ENCODE measurements around the gene CTIF.

The CTIF gene

DNA sequence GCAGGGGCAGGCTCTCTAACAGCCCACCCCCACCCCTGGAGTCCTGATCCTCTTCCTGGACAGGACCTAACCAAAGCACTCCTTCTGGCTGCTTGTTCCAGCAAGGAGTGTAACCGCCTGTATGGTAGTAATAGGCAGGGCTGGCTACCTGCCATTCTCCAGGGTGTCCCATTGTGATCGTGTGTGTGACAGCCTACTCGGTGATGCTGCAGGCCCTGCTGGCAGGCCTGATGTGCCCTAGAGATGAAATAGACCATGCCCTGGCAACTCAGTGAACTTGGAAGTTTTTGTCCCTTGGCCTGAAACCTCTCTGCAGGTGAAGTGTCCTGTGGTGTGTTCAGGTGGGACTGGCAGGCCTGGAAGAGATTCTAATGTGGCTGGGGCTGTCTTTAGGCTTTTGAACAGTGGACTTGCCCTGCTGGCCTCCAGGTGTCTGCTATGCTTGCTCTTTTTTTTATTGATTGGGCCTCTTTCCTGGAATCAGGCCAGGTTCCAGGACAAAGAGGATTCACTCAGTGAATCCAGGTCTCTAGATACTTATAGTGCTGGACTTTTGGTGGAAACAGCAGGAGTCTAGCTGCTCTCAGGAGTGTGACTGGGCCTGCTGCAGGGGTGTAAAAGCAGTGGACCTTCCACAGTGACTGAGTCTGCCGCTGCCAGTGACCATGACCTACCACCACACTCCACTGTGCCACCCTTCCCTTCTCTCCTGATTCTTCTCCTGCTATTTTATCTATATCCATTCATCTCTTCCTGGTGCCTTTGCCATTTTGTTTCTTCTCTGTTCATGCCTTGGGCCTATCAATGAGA lies 132.1 kb downstream of the CTIF start:
- H3K4me3 ChIP-seq (ENCODE audit: low read depth, low read length): no peak overlapping the region
- no peak for DNase-seq (ENCODE audit: low read depth)

DNA sequence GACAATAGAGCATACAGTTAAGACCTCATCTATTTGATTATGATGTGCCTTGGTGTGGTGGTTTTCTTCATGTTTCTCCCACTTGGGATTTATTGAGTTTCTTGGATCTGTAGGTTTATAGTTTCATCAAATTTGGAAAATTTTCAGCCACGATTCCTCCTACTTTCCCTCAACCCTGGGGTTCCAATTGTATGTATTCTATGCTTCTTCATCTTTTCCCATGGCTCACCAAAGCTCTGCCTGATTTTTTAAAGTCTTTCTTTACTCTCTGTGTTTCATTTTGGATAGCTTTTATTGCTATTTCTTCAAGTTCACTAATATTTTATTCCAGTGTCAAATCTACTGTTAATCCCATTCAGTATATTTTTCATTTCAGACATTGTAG lies 132.7 kb downstream of the CTIF start:
- no peak for DNase-seq (ENCODE audit: low read depth)
- no peak overlapping the region for H3K4me3 ChIP-seq (ENCODE audit: low read depth, low read length)

DNA sequence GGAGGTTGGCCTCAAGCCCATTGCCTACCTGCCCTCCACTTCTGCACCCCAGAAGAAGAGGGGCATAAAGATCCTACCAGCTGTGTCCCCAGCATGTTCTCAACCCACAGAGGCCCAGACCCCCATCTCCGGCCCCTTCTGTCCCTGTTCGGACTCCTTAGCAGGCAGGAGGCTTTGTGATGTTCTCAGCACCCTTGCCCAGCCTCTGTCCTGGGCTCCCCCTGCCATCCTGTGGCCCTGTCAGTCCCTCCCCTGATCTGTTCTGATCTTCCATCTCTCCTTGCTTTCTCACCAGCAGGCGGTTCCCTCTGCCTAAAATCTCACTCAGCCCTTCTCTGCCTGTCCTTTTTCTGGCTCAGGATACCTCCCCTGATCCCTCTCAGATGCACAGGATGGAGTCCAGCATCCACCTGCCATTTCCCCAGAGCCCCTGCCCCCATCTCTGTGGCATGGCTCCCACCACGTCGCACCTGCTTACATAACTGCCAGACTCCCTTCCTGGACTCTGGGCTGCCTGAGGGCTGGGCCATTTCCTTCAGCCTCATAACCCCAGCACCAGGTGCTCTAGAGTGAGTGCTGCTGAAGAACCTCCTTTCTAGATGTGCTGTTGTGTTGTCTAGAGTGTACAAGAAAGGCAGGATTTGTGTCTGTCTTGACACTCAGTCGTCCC lies 134.0 kb downstream of the CTIF start:
- no peak for DNase-seq (ENCODE audit: low read depth)
- H3K4me3 ChIP-seq (ENCODE audit: low read depth, low read length): no peak overlapping the region

DNA sequence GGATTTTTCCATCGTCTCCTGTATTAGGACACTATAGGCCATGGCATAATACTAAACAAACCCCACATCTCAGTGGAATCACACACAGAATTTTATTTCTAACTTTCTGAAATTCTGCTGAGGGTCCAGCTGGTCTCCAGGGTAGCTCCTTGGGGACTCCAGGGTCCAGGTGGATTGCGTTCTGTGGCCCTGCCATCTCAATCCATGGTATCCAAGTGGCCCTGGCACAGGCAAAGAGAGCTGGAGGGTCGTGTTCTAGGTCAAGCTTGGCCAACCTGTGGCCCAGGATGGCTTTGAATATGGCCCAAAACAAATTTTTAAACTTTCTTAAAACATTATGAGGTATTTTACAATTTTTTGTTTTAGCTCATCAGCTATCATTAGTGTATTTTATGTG lies 134.6 kb downstream of the CTIF start:
- no peak overlapping the region for H3K4me3 ChIP-seq (ENCODE audit: low read depth, low read length)
- no peak for DNase-seq (ENCODE audit: low read depth)

DNA sequence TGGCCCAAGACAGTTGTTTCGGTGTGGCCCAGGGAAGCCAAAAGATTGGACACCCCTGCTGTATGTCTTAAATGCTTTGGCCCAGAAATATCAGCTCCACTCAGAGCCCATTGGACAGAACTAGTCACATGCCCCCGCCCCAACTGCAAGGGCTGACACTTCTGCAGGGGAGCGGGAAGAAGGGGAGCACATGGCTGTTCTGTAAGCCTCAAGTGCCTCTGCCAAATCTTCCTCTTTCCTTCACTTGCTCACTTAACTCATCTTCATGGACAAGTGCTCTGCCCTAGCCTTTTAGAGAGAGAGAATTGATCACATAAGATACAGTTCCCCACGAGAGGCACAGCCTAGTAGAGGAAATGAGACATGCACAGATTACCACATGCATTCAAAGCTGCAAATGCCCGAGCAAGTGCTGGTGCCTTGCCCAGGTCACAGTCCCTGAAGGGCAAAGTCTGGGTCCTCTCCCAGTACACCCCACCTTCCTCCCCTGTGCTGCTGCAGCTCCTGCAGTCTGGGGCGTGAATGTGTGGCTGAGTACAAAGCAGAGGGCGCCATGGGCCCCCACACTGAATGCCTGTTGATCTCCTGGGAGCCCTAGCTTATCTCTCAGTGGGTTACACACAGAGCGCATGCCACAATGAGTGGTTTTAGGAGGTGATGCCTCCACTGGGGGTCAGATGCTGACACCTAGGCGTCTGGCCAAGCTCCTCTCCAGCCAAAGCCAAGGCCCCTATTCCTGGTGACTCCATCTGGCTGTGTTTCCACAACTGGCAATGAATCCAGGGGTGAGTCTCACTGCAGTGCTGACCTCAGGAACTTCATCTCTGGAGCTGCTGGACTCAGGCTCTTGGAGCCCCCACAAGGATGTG lies 135.3 kb downstream of the CTIF start:
- H3K4me3 ChIP-seq (ENCODE audit: low read depth, low read length): no peak overlapping the region
- no peak for DNase-seq (ENCODE audit: low read depth)

DNA sequence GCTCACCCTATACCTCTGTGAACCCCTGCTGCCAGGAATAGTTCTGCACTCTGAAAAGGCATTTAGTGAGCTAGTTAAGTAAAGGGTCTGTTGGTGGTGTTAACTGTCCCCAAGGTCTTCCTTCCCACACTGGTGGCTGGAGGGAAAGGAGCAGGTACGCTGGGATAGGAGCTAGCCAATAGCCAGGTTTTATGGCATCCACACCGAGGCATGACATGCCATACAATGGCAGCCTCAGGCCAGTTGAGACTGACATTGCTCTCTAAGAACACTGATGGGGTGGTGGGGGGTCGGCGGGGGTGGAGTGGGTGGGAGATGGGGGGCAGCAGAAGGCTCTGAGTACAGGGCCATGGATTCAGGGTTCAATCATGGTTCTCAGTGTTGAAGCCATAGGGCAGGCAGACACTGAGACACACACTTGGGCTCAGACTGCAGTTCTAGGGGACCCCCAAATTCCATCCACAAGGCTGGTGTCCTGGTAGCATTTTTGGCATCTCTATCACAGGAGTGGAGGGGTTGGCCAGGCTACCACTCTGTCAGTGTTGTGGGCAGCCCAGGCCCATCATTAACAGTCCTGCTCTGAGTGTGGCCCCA lies 136.0 kb downstream of the CTIF start:
- DNase-seq (ENCODE audit: low read depth): no peak
- H3K4me3 ChIP-seq (ENCODE audit: low read depth, low read length): no peak overlapping the region

DNA sequence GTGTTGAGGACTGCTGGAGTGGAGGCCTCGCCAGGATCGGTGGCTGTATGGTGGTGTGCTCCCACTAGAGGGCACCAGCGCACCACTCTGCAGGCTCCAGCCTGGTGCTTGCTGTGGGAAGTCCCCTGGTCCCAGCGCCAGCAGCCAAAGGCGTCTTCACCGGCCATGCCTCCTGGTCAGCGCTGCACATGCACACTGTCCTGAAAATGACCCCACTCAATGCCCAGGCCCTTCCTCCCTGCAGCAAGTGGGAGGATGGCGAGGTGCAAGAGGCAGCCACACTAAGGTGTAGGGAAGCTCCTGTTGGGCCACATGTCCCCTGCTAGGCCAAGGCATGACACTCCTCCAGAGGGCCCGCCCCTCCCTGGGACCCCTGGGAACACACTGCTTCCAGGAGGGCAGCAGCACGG lies 136.5 kb downstream of the CTIF start:
- peak; percentile 26 for DNase-seq (ENCODE audit: low read depth)

DNA sequence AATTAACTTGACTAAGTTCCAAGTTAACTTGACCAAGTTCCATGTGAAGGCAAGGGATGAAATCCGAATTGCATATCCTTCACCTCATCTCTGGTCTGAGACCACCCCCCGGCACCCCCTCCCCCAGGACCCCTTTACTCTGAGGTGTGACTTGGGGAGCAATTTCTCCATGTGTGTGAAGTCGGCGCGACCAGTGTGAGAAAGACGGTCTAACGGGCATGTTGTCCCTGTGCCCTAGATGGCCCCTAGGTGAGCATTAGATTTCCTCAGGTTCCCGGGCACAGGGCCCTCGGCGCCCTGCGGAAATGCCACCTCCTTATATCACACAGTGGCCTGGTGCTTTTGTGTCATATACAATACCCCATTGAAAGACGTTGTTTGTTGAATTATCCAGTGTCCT lies 137.1 kb downstream of the CTIF start:
- H3K4me3 ChIP-seq (ENCODE audit: low read depth, low read length): no peak overlapping the region
- DNase-seq (ENCODE audit: low read depth): no peak

More for the DNA sequence above, 136.5 kb downstream of the CTIF start:
- no peak overlapping the region for H3K4me3 ChIP-seq (ENCODE audit: low read depth, low read length)

DNA sequence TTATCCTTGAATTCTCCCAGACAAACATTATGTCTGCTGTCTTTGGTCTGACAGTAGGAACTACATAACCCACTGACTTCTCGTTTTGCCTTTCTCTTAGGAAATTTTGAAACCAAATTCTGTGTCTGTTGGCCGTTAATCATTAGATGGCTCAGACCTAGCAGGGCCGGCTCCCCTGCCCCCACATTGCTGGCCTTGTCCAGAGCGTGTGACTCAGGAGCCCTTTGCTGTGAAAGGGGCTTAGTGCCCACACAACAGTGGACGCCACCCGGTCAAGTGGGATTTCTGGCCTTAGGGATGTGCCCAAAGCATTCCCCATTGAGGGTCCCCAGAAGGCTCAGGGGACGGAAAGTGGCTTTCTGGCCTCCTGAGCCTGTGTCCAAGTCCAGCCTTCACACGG lies 137.5 kb downstream of the CTIF start:
- DNase-seq (ENCODE audit: low read depth): no peak
- no peak overlapping the region for H3K4me3 ChIP-seq (ENCODE audit: low read depth, low read length)

DNA sequence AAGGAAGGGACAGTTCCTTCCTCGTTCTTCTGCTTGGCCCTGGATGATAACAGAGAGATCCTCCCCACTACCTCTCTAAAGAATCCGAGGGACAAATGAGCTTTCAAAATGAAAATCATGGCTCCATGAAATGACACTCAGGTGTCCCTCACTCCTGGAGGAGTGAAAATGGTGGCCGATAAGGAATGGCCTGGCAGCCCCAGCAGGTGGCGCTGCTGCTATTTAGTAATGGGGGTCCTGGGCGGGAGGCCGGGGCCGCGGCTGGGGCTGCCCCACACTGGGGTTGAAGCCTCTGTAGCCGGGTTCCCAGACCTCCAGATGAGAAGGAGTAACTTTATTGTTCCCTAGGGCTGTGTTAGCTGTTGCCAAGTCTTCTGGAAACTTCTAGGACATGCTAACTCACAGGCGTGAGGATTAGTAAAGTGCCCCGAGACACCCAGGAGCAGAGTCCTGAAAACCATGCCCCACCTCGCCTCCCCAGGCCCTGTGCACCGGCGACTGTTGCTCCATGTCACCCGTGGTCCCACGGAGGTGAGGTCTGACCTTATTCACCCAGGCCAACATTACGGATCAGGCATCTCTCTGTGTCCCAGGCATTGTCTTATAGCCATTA lies 138.0 kb downstream of the CTIF start:
- H3K4me3 ChIP-seq (ENCODE audit: low read depth, low read length): no peak overlapping the region
- no peak for DNase-seq (ENCODE audit: low read depth)

DNA sequence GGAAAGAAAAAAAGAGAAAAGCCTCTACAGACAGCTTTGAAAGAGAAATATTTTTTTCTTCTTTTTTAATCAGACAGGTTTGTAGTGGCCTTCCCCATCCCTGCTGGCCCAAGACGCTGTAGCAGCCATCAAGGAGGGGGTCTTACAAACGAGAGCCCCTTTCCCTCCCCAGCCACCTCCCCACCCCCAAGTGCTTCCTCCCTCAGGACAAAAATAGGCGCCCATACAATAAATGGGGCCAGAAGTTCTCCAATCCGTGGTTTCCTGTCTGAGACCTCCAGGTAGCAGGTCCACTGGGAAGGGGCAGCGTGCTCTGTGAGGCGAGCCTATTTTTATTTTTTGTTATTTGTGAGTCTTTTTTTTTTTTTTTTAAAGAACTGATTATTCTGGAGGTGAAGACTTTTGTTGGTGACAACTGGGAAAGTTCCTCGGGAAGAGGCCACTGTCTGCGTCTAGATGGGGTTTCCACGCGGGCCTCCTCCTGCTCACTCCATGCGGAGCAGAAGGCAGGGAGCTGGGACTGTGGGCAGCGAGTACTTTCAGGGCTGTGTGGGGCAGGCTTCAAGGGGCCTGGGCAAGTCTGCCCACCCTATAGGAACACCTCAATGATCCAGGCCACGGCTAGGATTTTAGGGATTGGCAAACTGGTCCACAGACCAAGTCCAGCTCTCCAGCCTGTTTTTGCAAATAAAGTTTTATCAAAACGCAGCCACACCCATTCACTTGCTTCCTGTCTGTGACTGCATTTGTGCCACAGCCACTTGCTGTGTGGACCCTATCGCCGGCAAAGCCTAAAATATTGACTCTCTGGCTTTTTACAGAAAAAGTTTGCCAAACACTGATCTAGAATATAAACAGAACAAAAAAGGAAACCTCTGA lies 139.6 kb downstream of the CTIF start:
- no peak overlapping the region for H3K4me3 ChIP-seq (ENCODE audit: low read depth, low read length)
- no peak for DNase-seq (ENCODE audit: low read depth)

DNA sequence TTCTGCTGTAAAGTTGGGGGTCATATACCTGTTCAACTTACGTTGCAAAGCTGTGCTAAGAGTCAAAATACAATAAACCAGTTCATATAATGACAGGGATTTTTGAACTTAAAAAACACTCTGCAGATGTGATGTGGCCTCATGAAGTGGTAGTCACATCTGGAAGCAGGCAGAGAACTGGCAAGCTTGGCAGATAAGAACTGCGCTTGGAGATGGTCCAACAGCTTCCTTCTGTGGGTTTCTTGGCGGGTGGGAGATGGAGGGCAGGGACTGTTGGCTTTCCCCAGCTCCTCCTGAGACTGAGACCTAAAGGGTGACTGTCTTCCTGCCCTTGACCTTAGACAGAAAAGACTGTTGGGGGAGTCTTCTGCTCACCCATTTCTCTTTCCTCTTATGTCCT lies 140.4 kb downstream of the CTIF start:
- H3K4me3 ChIP-seq (ENCODE audit: low read depth, low read length): no peak overlapping the region
- no peak for DNase-seq (ENCODE audit: low read depth)

DNA sequence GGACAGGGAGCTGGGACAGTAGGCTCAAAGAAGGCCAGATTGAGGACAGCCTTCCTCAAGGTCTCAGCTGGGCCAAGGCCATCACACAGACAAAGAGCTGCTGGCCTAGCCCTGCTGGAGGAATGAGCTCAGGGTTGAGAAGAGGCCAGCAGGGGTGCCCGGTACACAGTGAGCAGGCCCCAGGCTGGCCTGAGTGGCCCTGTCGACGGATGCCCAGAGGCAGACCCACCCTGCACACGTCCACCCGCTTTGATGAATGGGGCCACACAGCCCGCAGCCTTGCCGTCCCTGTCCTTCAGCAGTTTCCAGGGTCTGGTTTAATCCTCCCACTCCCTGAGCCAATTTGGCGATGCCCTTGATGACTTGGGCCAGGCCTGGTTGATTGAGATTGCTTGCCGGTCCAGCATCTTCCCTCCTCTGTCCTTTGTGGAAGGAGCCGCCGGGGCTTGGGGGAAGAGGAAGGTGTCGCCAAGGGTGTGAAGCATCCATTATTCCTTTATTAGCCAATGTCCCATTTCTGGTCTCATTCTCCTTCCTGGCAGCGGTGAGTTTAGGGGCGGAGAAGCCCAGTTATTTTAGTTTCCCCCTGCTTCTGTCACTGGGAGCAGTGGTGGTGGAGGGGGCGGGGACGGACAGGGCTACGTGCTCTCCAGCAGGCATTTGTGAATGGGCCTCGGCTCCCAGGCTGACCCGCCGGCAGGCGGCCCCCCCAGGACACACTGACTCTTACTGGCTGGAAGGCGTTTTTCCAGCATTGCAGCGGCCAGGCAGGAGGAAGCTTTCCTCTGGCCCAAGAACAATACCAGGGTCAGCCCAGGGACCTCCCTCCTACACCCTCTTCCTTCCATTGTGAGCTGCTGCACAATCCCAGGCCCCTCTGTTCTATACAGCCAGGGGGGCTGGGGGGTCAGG lies 141.8 kb downstream of the CTIF start:
- DNase-seq (ENCODE audit: low read depth): no peak
- no peak overlapping the region for H3K4me3 ChIP-seq (ENCODE audit: low read depth, low read length)

DNA sequence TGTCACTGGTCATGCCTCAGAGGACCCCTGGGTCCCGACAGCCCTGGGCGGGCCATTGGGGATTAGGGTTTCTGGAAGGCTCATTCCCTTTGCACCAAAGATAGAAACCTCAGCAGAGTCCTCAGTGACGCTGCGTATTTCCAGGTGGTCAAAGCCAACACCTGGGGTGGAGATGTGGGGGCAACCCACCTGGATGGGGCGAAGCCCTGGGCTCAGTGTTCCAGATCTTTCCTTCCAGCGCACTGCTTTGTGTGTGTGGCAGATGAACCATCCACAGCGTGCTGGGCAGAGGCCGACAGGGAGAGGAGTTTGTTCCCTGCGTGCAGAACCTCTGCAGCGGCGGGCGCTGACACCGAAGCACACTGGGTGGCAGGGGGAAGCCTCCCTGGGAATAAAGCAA lies 143.9 kb downstream of the CTIF start:
- DNase-seq (ENCODE audit: low read depth): no peak
- no peak overlapping the region for H3K4me3 ChIP-seq (ENCODE audit: low read depth, low read length)

DNA sequence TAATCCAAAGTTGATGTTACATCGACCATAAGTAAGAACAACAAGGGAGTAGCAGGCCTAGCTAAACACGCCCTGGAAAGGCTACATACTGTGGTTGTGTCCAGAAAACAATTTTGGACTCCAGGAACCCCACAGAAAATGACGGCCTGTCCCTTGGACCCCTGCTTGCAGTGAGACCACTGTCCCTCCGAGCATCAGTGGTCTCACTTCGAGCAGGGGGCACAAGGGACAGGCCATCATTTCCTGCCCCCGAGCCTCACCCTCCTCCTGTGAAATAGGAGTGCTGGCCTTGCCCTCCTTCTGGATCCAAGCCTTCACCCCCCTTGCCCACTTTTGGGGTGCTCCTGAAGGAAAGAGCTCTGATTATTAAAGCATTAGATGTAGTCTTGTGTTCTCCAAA lies 144.4 kb downstream of the CTIF start:
- no peak for DNase-seq (ENCODE audit: low read depth)
- no peak overlapping the region for H3K4me3 ChIP-seq (ENCODE audit: low read depth, low read length)

DNA sequence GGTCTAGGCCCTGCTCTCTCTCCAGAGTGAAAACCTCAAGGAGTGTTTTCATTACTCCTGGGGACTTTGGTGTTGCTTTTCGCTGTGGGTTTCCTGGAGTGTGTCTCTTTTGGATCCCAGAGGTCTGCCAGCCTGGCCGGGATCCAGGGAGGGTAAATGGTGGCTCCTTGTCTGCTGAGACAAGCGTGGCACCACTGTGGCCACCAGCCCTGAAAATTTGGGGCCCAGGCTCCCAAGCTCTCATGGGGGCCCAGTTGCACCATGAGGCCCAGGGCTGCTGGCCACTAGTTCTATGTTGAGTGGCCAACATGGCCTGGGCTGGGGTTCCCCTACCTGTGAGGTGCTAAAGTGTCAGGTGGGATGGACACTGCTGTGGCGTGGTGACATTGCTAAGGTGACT lies 144.8 kb downstream of the CTIF start:
- H3K4me3 ChIP-seq (ENCODE audit: low read depth, low read length): no peak overlapping the region
- no peak for DNase-seq (ENCODE audit: low read depth)

DNA sequence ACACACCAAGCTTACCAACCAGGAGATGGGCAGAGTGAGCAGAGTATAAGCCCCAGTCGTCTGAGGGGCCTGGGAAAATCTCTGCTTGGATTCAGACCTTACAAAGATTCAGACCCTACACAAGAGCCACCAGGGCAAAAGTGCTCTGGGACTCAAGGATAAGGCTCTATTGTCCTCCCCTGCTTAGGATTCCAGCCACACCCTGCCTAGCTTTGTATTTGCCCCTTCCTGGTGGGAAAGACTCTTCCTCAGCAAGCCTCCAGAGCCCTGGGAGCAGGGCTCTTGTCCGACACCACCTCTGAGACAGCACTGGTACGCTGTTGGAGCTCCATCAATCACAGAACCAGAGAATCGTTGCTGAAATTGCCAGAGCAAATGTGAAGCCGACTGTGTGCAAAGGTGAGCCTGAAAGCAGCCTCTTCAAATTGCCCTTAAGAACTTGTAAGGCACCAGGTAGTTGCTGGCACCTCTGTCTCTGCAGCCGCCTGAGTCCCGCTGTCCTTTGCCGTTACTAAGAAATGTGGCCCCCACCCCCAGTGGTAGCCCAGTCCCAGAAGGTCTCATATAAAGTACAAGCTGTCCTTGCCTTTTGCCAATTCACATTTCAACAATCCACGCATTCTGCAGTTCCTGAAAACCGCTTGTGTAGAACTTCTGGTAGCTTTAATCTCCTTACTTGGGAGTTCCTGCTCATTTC lies 148.7 kb downstream of the CTIF start:
- H3K4me3 ChIP-seq (ENCODE audit: low read depth, low read length): no peak overlapping the region
- DNase-seq (ENCODE audit: low read depth): no peak

Data from skeletal muscle cell (primary cell).